Osteocyte (in vitro differentiated cells): ENCODE measurements around the gene ASXL3. TPM values are rescaled to one million over a fixed set of nuclear protein-coding genes. Genes with fewer than 3 reads are reported as not detected.

Experiments
- DNase-seq: peaks from one replicate; pipeline ENCODE4 v3.0.0; 2021; ENCODE audit warnings: mixed read lengths; ENCODE audit not compliant: unreplicated experiment; ENCODE audit errors: extremely low spot score
- H3K27ac Mint-ChIP-seq: one replicate; pipeline ENCODE4 v1.8.0; 2021; ENCODE audit warnings: mild to moderate bottlenecking, mixed read lengths; ENCODE audit not compliant: unreplicated experiment
- H3K27me3 Mint-ChIP-seq: one replicate; pipeline ENCODE4 v1.8.0; 2021; ENCODE audit warnings: mixed read lengths; ENCODE audit not compliant: unreplicated experiment
- H3K36me3 Mint-ChIP-seq: one replicate; pipeline ENCODE4 v1.8.0; 2021; ENCODE audit warnings: mixed read lengths; ENCODE audit not compliant: unreplicated experiment
- H3K4me1 Mint-ChIP-seq: one replicate; pipeline ENCODE4 v1.8.0; 2021; ENCODE audit warnings: mixed read lengths; ENCODE audit not compliant: unreplicated experiment
- H3K4me3 Mint-ChIP-seq: one replicate; pipeline ENCODE4 v1.8.0; 2021; ENCODE audit warnings: mild to moderate bottlenecking, moderate library complexity, mixed read lengths; ENCODE audit not compliant: unreplicated experiment
- H3K9me3 Mint-ChIP-seq: one replicate; pipeline ENCODE4 v1.8.0; 2021; ENCODE audit warnings: mixed read lengths; ENCODE audit not compliant: unreplicated experiment
- total RNA-seq: library from RNA; stranded (reverse); gene quantifications from 2 replicates; pipeline ENCODE4 v1.2.1, GENCODE V29; 2021
- TF ChIP-seq, protein P1 (sequence below): fragments of 200-600 bp; sonication (generic); IDR thresholded peaks from 2 replicates; pipeline ENCODE4 v1.5.0; 2021; ENCODE audit warnings: antibody characterized with exemption, mild to moderate bottlenecking, moderate library complexity

Gene ASXL3
- total RNA-seq, 1 donor from 2014 or later, result 7.2 TPM

DNA sequence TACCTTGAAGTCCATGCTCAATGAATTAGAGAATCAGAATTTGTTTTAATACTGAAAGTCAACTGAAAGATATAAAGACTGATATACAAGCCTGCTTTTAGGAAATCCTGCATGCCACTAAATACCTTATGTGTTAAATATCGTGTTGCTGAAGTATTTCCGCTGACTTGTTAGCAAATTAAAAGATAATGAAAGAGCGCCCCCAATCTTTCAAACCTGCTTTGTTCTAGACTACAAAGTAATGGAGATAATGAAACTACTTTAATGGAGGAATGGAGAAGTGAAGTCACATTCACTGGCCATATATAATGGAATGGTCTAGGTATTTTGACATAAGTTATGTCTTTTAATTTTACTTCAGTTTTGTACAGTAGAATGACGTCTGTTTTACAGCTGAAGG, 95.7 kb downstream of the ASXL3 start:
- TF ChIP-seq, protein P1, sequence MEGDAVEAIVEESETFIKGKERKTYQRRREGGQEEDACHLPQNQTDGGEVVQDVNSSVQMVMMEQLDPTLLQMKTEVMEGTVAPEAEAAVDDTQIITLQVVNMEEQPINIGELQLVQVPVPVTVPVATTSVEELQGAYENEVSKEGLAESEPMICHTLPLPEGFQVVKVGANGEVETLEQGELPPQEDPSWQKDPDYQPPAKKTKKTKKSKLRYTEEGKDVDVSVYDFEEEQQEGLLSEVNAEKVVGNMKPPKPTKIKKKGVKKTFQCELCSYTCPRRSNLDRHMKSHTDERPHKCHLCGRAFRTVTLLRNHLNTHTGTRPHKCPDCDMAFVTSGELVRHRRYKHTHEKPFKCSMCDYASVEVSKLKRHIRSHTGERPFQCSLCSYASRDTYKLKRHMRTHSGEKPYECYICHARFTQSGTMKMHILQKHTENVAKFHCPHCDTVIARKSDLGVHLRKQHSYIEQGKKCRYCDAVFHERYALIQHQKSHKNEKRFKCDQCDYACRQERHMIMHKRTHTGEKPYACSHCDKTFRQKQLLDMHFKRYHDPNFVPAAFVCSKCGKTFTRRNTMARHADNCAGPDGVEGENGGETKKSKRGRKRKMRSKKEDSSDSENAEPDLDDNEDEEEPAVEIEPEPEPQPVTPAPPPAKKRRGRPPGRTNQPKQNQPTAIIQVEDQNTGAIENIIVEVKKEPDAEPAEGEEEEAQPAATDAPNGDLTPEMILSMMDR, result no peak
- Mint-ChIP-seq H3K4me1 (no peaks in the 10 kb centered on the region), H3K27ac (no peak overlapping the region), H3K9me3 (no peaks in the 10 kb centered on the region), H3K27me3 (no peaks in the 10 kb centered on the region), H3K36me3 (peaks cover 13% of the 10 kb centered on the region), H3K4me3 (no peak overlapping the region)
- DNase-seq, result no peak

DNA sequence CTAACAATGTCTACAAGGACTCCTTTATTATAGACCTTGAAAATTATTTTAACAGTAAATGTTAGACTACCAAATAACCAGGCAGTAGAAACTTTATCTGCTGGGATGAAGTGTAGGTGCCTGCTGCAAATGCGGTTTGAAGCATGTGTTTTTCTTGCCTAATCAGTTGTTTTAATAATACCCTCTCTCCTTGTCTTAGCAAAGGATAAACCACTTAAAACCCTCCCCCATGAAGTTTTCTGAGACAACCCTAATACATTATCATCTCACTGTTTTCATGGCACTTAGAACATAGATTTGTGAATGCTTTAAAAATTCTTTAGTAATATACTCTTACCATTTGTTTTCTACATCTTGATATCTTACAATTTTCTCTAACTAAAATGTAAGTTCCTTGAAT, 98.6 kb downstream of the ASXL3 start:
- TF ChIP-seq, protein P1, result no peak
- DNase-seq, result no peak
- H3K27me3 Mint-ChIP-seq, result no peaks in the 10 kb centered on the region
- H3K9me3 Mint-ChIP-seq, result no peaks in the 10 kb centered on the region
- no peak overlapping the region for H3K27ac Mint-ChIP-seq
- H3K4me3 Mint-ChIP-seq, result no peak overlapping the region
- no peaks in the 10 kb centered on the region for H3K4me1 Mint-ChIP-seq
- peaks cover 16% of the 10 kb centered on the region for H3K36me3 Mint-ChIP-seq

GRCh38 chr18:33677891-33678290, 99.9 kb downstream of the ASXL3 start:
- no peak for DNase-seq
- H3K9me3 Mint-ChIP-seq, result no peaks in the 10 kb centered on the region
- H3K36me3 Mint-ChIP-seq, result peaks cover 12% of the 10 kb centered on the region
- H3K4me1 Mint-ChIP-seq, result no peaks in the 10 kb centered on the region
- H3K27ac Mint-ChIP-seq, result no peak overlapping the region
- H3K4me3 Mint-ChIP-seq, result no peak overlapping the region
- no peaks in the 10 kb centered on the region for H3K27me3 Mint-ChIP-seq
- TF ChIP-seq, protein P1, result no peak

- TF ChIP-seq, protein P1, result no peak
- Mint-ChIP-seq H3K27me3 (no peaks in the 10 kb centered on the region), H3K4me1 (peaks cover 5% of the 10 kb centered on the region), H3K27ac (no peak overlapping the region), H3K4me3 (no peak overlapping the region), H3K36me3 (peaks cover 19% of the 10 kb centered on the region), H3K9me3 (peaks cover 4% of the 10 kb centered on the region)
- no peak for DNase-seq
Observed at GRCh38 chr18:33682436-33682835, 104.4 kb downstream of the ASXL3 start.

DNA sequence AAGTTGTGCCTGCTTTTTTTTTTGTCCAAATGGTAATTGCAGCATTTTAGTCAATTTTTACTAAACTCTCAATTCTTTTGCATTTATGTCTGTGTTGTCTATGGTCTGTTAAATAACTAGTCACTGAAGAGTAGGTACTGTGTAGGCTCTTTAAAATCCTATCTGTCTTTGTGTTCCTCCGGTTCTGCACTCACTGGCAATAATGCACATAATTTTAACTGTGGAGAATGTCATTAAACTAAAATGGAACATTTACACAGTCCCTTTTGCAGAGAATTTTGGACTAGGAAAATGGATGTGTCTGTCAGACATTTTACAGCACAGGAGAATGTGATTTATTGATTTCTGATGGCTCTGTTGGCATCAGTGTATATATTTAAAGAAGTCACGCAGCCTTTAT, 116.6 kb downstream of the ASXL3 start:
- TF ChIP-seq, protein P1, result no peak
- Mint-ChIP-seq H3K4me1 (no peaks in the 10 kb centered on the region), H3K36me3 (peaks cover 9% of the 10 kb centered on the region), H3K4me3 (no peak overlapping the region), H3K27ac (no peak overlapping the region), H3K9me3 (no peaks in the 10 kb centered on the region), H3K27me3 (no peaks in the 10 kb centered on the region)
- DNase-seq, result no peak
